ENCODE measurements around the gene RALGPS2.
"Not testable (repeated sequence)": the region's sequence is repeated elsewhere in the genome, so short reads cannot be mapped to it uniquely, and the experiment has no call there.

GRCh38 chr1:178754655-178755256 lies 29.7 kb downstream of the RALGPS2 start:
- TF ChIP-seq EZH2phosphoT487 (IDR thresholded peaks at IDR 0.05; ENCODE audit: insufficient read depth, low read depth); EZH2 (IDR thresholded peaks at IDR 0.05; ENCODE audit: insufficient read depth, poor library complexity, severe bottlenecking): not testable (repeated sequence)
